GM18517 (cell line): ENCODE data around the gene ETV6.

Experiments used
- ATAC-seq: cut with Tn5 transposase; IDR thresholded peaks from one replicate; pipeline ENCODE4 v1.9.1; 2021; ENCODE audit warnings: mild to moderate bottlenecking, moderate library complexity; ENCODE audit not compliant: unreplicated experiment

ETV6 gene

DNA sequence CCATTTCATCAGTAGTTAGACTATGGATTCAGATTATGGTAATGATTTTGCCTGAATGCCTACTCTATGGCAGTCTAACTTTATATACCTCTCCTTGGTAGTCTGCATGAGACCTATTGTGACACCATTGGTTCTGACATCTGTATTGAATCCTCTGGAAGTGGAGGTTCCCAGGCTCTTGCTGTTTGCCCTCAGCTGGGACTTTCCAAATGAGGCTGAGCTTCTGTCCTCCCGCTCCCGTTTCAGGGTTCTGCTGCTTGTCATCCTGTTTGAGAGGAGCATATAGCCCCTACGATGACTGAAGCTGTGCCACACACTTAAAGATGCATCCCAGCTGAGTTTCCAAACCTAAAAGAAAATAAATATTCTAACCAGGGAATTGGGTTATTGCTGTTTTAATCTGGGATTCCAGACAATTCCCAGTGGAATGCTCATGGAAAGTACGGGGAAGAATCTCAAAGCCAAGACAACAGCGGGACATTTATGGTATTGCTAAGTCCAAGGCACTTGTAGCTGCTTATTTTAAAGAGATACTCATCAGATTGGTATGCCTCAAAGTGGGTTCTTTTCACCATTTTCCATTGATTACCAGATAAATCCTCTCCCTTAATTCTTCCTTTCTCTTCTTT lies 105.9 kb downstream of the ETV6 start:
- no peak for ATAC-seq

GRCh38 chr12:11756022-11756421 lies 106.5 kb downstream of the ETV6 start:
- no peak for ATAC-seq

DNA sequence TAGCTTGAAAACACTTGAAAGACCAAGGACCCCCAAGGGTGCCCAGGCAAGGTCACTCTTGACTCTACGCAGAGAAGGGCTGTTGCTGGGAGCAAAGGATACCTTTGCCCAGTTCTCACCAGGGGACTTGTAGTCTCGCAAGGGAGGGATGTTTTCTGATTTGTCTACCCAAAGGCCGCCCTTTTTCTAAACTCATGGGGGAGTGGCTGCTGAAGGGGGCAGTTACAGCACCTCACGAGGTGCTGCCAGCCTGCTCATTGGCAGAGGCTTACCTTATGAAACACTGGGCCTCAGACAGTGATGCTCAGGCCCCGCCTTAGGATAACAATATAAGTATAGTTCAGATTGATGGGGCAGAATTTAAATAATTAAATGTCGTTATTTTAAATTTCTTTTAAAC lies 107.0 kb downstream of the ETV6 start:
- ATAC-seq: no peak

- ATAC-seq: no peak
Observed at GRCh38 chr12:11757095-11757494, 107.6 kb downstream of the ETV6 start.

DNA sequence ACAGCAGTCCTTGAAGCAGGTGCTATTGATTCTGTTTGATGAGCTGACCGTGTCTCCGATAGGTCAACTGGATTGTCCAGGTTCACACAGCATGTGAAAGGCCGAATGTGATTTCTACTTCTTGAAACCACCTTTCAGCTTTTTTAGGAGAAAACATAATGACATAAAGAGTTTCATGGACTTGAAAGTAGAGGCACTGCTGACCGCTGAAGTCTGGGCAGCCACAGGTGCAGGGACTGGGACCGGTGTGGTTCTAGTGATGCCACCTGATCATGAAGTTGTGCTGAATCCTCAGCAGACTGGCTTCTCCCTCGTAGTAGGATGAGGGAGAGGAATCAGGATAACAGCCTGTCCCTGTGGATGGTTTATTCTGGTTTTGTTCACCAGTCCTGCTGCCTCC lies 108.1 kb downstream of the ETV6 start:
- ATAC-seq: no peak

- no peak for ATAC-seq
Observed at GRCh38 chr12:11758087-11758486, 108.6 kb downstream of the ETV6 start.

GRCh38 chr12:11758510-11759493 lies 109.3 kb downstream of the ETV6 start:
- no peak for ATAC-seq

DNA sequence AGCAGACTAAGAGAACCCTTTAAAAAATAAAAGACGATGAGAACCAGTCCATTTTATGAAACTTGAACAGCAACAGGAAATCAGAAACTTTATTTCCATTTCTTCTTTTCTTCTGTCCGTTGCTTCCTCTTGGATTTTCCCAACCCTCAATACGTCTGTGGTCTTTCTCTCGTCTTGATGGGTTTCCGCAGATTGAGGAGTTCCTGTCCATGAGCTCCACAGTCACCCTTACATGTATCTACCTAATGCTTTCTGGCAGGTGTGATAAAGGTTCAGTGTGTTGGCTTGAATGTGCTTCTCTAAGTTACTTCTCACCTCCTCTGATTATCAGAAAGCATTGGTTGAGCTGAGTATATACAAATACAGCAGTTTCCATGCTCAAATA lies 110.0 kb downstream of the ETV6 start:
- no peak for ATAC-seq

GRCh38 chr12:11759899-11760298 lies 110.4 kb downstream of the ETV6 start:
- no peak for ATAC-seq

GRCh38 chr12:11761869-11762567 lies 112.5 kb downstream of the ETV6 start:
- peak; percentile 65 for ATAC-seq

DNA sequence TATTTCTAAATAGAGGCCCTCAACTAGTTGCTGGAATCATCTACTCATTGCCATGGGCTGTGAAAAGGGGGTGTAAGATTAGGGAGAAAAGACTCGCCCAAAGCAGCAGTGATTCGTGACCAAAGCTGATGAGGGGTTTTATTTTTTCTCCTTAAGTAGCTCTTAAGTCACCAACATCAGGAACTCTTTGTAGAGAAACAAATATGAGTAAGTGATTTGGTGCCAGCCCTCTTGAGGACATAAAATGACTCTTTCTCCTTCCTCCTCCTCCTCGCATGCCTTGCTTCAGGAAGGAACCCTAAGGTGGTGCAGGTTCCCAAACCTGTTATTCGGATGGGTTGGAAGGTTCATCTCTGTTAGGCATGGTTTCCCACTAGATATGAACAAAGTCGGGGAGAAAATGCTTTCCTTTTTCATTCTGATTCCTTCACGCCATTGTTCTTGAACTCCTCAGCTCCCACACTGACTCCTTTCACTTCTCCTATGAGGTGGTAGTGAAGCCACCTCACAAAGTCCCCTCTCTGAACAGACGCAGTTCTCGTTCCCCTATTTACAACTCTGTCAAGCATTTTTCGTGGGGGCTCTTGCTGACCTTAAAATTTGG lies 113.4 kb downstream of the ETV6 start:
- peak; percentile 34 for ATAC-seq

DNA sequence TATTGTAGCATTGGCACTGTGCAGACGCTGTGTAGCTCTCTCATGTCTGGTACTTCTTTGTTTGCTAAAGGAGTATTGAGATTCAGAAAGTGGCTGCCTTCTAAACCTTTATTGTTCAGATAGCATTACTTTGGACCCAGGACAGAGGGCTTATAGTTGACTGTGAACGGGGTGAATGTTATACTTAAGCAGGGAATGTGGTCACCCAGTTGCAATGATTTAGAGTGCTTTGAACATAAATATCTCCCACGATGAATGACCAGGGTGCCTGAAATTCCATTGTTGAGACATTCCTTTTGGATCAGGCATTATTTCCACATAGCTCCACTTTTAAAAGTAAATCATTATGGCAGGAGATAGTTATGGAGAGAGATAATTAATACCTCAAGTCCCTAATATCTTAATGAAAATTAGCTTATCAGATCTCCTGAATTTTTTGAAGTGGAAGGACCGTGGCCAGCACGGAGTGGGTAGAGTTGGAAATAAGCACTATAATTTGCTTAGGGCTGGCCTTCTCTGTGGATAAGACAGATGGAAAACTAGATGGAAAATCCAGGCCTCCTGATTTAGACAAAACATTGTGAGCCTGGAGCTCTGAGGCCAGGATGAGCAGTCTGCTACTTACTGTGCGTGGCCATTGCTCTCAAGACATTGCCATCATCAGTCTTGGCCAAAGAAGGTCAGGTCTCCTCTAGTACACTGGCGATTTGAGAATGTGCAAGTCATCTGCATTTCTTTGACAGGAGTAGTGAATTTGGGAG lies 114.5 kb downstream of the ETV6 start:
- no peak for ATAC-seq

GRCh38 chr12:11764837-11765236 lies 115.4 kb downstream of the ETV6 start:
- ATAC-seq: no peak

- no peak for ATAC-seq
Observed at GRCh38 chr12:11765421-11765816, 115.9 kb downstream of the ETV6 start.

- peak; percentile 60 for ATAC-seq
Observed at GRCh38 chr12:11765817-11766794, 116.6 kb downstream of the ETV6 start.

- ATAC-seq: no peak
Observed at GRCh38 chr12:11767029-11767724, 117.7 kb downstream of the ETV6 start.

DNA sequence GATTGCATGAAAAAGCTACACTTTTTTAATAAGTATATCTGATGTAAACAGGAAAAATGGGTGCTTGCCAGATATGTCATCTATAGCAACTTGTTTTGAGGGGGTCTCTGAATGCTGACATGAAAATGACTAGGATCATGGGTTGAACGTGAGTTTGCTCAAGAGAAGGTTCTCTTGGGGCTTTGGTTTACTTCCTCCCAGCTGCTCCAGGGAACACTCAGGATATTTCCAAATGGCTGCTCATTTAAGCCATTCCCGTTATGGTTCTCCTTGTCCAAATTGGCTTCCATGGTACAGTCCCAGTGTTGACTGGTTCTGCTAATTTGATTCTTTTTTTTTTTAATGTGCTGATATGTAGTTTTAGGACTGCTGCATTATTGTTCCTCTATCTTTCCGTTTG lies 118.3 kb downstream of the ETV6 start:
- ATAC-seq: no peak

DNA sequence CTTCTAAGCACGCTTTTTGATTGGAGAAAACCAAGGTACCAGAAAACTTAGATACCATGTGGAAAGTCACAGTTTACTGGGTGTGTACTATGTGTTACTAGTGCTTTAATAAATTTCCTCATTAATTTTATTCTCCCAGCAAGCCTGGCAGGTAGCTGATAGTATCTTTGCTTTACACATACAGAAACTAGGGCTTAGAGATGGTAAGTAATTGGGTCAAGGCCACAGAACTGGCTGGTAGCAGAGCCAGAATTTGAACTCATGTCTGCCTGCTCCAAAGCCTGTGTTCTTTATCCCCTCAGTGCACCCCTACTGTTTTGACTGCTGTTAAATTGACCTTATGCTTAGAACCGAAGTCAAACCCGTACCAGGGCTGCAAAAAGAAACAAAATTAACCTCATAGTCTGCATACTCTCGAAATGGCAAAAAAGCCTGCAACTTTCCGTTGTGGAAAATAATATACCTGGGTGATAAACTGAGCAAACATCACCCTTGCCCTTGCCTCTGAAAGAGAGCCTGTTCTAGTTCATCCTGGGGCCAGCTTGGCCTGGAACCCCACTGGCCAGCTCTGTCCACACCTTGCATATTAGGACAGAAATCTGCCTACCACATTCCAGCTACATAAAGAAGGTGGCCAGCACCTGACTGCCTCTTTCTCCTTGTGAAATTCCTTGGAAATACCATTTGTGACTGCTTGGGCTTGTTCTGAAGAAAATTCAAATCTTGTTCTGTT lies 118.9 kb downstream of the ETV6 start:
- ATAC-seq: no peak
